Right cardiac atrium (tissue), 5 donors: ENCODE measurements around the gene MLN. TPM values are rescaled to one million over a fixed set of nuclear protein-coding genes. Genes with fewer than 3 reads are reported as not detected.

Source experiments
- ATAC-seq, 2 donors: fragments of 200-7000 bp; cut with Tn5 transposase; one replicate each; pipeline versions ENCODE4 v1.8.0 to v1.9.1; 2020; ENCODE audit warnings: moderate library complexity in 2 of 2, mild to moderate bottlenecking in 1 of 2
- DNase-seq, 3 donors: peaks; one replicate each; pipeline ENCODE4 v3.0.0-alpha.2; 2020
- H3K27ac ChIP-seq: one replicate; pipeline ENCODE4 v1.5.1; 2013; ENCODE audit warnings: mild to moderate bottlenecking, low read length, control low read depth, moderate library complexity
- H3K27me3 ChIP-seq: one replicate; pipeline ENCODE4 v1.6.1; 2013; ENCODE audit not compliant: control insufficient read depth, insufficient read depth
- H3K4me1 ChIP-seq: one replicate; pipeline ENCODE4 v1.6.1; 2013; ENCODE audit warnings: low read length; ENCODE audit not compliant: control insufficient read depth, insufficient read depth
- H3K4me3 ChIP-seq: one replicate; pipeline ENCODE4 v1.5.1; 2013; ENCODE audit warnings: low read length, control low read depth
- H3K9me3 ChIP-seq: one replicate; pipeline ENCODE4 v1.6.1; 2013; ENCODE audit warnings: low read length; ENCODE audit not compliant: control insufficient read depth
- WGBS: extraction: QIAGEN DNeasy Blood & Tissue Kit; methylation state at CpG from one replicate; pipeline ENCODE4 v1.1.7; 2013; 5-methylcytosine and 5-hydroxymethylcytosine counted together
- intact Hi-C, 4 donors: fragments of 100-400 bp; cut with DNase I; formaldehyde crosslinking; loops; one replicate each; pipeline versions ENCODE4 v1.11.0 to v1.14.0; 2022 to 2023
- polyA plus RNA-seq: library from polyadenylated mRNA; stranded (reverse); fragments of 200-250 nt; gene quantifications from one replicate; pipeline ENCODE4 v1.2.3, GENCODE V29; 2013
- total RNA-seq, 4 donors: library from RNA; stranded (reverse); fragmentation: NEBNext Ultra II Directional; extraction: Animal tissue kit (Norgen Biotek cat#: 25700); gene quantifications; one replicate each; pipeline ENCODE4 v1.2.1, GENCODE V29; 2021
- donor health status: healthy with polysubstance abuse.
- donor health status: DM: no; HTN: yes; CAD: no.
- donor health status: DM: no; HTN: no; CAD: no.
- donor health status: DM: no; HTN: yes; CAD: no; lungs with severe emphysema.
- donor health status: DM: yes; HTN: yes; CAD: no.

Gene MLN
- total and polyA plus RNA-seq, 5 donors: not detected

GRCh38 chr6:33747823-33748222 lies 56.0 kb downstream of the MLN start:
- intact Hi-C loops: no loop called here

GRCh38 chr6:33746651-33747100 lies 57.1 kb downstream of the MLN start, which contains the start of gene IP6K3:
TSS of gene IP6K3 (minus strand) at chr6:33746905. CDS start at chr6:33735476, 11,429 bp downstream.
- peak within 1 kb of the TSS; percentile 30 for H3K4me3 ChIP-seq
- 28% methylated on average over 10 of the region's 10 CpGs for WGBS
- ATAC-seq (peak; percentile 77 to 80), DNase-seq (peak; percentile 52 to 83 (median 81))
- peak within 1 kb of the TSS; percentile 88 for H3K27ac ChIP-seq
- no peaks in the 10 kb centered on the region for H3K27me3 ChIP-seq
- intact Hi-C loops: no loop called here
- H3K4me1 ChIP-seq: no peaks in the 10 kb centered on the region
- no peaks in the 10 kb centered on the region for H3K9me3 ChIP-seq

More at GRCh38 chr6:33747823-33748222, 56.0 kb downstream of the MLN start:
- Histone ChIP-seq H3K4me1 (no peaks in the 10 kb centered on the region), H3K9me3 (no peaks in the 10 kb centered on the region), H3K27me3 (no peaks in the 10 kb centered on the region), H3K27ac (no peak overlapping the region), H3K4me3 (no peak overlapping the region)
- 83% methylated on average over 5 of the region's 5 CpGs for WGBS
- ATAC-seq (no peak), DNase-seq (peak in 2 of 3 donors; percentile 3 to 17)

- no peaks in the 10 kb centered on the region for H3K9me3 ChIP-seq
- DNase-seq (peak; percentile 79 to 88 (median 82)), ATAC-seq (peak; percentile 74 to 82)
- H3K4me1 ChIP-seq: no peaks in the 10 kb centered on the region
- 25% methylated on average over 14 of the region's 14 CpGs for WGBS
- peak overlapping the region; percentile 30 for H3K4me3 ChIP-seq
- peak overlapping the region; percentile 88 for H3K27ac ChIP-seq
- intact Hi-C loops: no loop called here
- H3K27me3 ChIP-seq: no peaks in the 10 kb centered on the region
Observed at GRCh38 chr6:33746036-33746600, 57.7 kb downstream of the MLN start.

- 74% methylated on average over 7 of the region's 7 CpGs for WGBS
- peak overlapping the region; percentile 30 for H3K4me3 ChIP-seq
- peak overlapping the region; percentile 66 for H3K27ac ChIP-seq
- intact Hi-C loops: no loop called here
- no peaks in the 10 kb centered on the region for H3K4me1 ChIP-seq
- peak in 1 of 3 donors; percentile 4 for DNase-seq
- H3K9me3 ChIP-seq: no peaks in the 10 kb centered on the region
- ATAC-seq: no peak
- no peaks in the 10 kb centered on the region for H3K27me3 ChIP-seq
Observed at GRCh38 chr6:33745548-33745947, 58.3 kb downstream of the MLN start.

- WGBS: 70% methylated on average over 13 of the region's 13 CpGs
- Histone ChIP-seq H3K27me3 (no peaks in the 10 kb centered on the region), H3K9me3 (no peaks in the 10 kb centered on the region), H3K4me3 (peak overlapping the region; percentile 30), H3K27ac (peak overlapping the region; percentile 66), H3K4me1 (peaks cover 3% of the 10 kb centered on the region)
- peak in 1 of 2 donors; percentile 2 for ATAC-seq
- intact Hi-C loops: loop anchor here in 1 of 4 donors (5.0 kb wide), 1 partner anchor 163 kb away; the partner anchor contains the start of gene BAK1
- no peak for DNase-seq
Observed at GRCh38 chr6:33744895-33745546, 58.8 kb downstream of the MLN start.

Other genes starting within 250 kb of the MLN start
- 10 to 100 TPM; 14.6 to 17.8 (median 16.7) TPM for gene BAK1, start 223.7 kb downstream of the MLN start, total RNA-seq
- 17.1 TPM for gene BAK1, start 223.7 kb downstream of the MLN start, polyA plus RNA-seq
- 1 to 10 TPM; 4.7 to 9.1 (median 6.5) TPM for gene ITPR3, start 182.7 kb downstream of the MLN start, total RNA-seq
- gene ITPR3, start 182.7 kb downstream of the MLN start, polyA plus RNA-seq: 5.7 TPM
- gene UQCC2, start 92.3 kb downstream of the MLN start, total RNA-seq: 100 to 1,000 TPM; 188 to 264 (median 233) TPM
- 376 TPM for gene UQCC2, start 92.3 kb downstream of the MLN start, polyA plus RNA-seq
- 10 to 100 TPM in 3 of 4 donors, 1 to 10 TPM in 1; 10.0 to 44.4 (median 27.1) TPM for gene IP6K3, start 57.1 kb downstream of the MLN start, total RNA-seq
- 14.4 TPM for gene IP6K3, start 57.1 kb downstream of the MLN start, polyA plus RNA-seq
- 10 to 100 TPM; 29.5 to 34.6 (median 32.9) TPM for gene LEMD2, start 14.9 kb downstream of the MLN start, total RNA-seq
- 33.2 TPM for gene LEMD2, start 14.9 kb downstream of the MLN start, polyA plus RNA-seq